Neural crest cell (in vitro differentiated cells): ENCODE data around the gene FCMR. TPM values are rescaled to one million over a fixed set of nuclear protein-coding genes. Genes with fewer than 3 reads are reported as not detected.

Experiments used
- DNase-seq: peaks from one replicate; pipeline ENCODE4 v3.0.0; 2021; ENCODE audit warnings: low read depth, mixed read lengths, low spot score
- H3K27ac Mint-ChIP-seq: one replicate; pipeline ENCODE4 v1.8.0; 2021; ENCODE audit warnings: mild to moderate bottlenecking, mixed read lengths; ENCODE audit not compliant: unreplicated experiment
- H3K27me3 Mint-ChIP-seq: 2 replicates; pipeline ENCODE4 v1.8.0; 2021; ENCODE audit warnings: low read depth, mild to moderate bottlenecking, mixed read lengths
- H3K36me3 Mint-ChIP-seq: 2 replicates; pipeline ENCODE4 v1.8.0; 2021; ENCODE audit warnings: low read depth, mild to moderate bottlenecking, mixed read lengths
- H3K4me1 Mint-ChIP-seq: 2 replicates; pipeline ENCODE4 v1.8.0; 2021; ENCODE audit warnings: mixed read lengths
- H3K4me3 Mint-ChIP-seq: one replicate; pipeline ENCODE4 v1.8.0; 2021; ENCODE audit warnings: mild to moderate bottlenecking, mixed read lengths
- H3K9me3 Mint-ChIP-seq: 2 replicates; pipeline ENCODE4 v1.8.0; 2021; ENCODE audit warnings: mixed read lengths
- total RNA-seq: library from RNA; stranded (reverse); gene quantifications from 2 replicates; pipeline ENCODE4 v1.2.1, GENCODE V29; 2021
- TF ChIP-seq, protein P1 (sequence below): fragments of 200-600 bp; sonication (generic); conservative IDR thresholded peaks from 2 replicates; pipeline ENCODE4 v1.5.0; 2021; ENCODE audit warnings: antibody characterized with exemption, mild to moderate bottlenecking

FCMR gene
- total RNA-seq, 1 donor from 2014 or later, result not detected

GRCh38 chr1:206880314-206880713, 41.4 kb downstream of the FCMR start:
- no peak overlapping the region for H3K27ac Mint-ChIP-seq
- peaks cover 12% of the 10 kb centered on the region for H3K27me3 Mint-ChIP-seq
- no peak for DNase-seq
- peaks cover 13% of the 10 kb centered on the region for H3K9me3 Mint-ChIP-seq
- H3K4me3 Mint-ChIP-seq, result no peak overlapping the region
- TF ChIP-seq, protein P1, sequence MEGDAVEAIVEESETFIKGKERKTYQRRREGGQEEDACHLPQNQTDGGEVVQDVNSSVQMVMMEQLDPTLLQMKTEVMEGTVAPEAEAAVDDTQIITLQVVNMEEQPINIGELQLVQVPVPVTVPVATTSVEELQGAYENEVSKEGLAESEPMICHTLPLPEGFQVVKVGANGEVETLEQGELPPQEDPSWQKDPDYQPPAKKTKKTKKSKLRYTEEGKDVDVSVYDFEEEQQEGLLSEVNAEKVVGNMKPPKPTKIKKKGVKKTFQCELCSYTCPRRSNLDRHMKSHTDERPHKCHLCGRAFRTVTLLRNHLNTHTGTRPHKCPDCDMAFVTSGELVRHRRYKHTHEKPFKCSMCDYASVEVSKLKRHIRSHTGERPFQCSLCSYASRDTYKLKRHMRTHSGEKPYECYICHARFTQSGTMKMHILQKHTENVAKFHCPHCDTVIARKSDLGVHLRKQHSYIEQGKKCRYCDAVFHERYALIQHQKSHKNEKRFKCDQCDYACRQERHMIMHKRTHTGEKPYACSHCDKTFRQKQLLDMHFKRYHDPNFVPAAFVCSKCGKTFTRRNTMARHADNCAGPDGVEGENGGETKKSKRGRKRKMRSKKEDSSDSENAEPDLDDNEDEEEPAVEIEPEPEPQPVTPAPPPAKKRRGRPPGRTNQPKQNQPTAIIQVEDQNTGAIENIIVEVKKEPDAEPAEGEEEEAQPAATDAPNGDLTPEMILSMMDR, result no peak
- H3K4me1 Mint-ChIP-seq, result no peaks in the 10 kb centered on the region
- H3K36me3 Mint-ChIP-seq, result peaks cover 5% of the 10 kb centered on the region

DNA sequence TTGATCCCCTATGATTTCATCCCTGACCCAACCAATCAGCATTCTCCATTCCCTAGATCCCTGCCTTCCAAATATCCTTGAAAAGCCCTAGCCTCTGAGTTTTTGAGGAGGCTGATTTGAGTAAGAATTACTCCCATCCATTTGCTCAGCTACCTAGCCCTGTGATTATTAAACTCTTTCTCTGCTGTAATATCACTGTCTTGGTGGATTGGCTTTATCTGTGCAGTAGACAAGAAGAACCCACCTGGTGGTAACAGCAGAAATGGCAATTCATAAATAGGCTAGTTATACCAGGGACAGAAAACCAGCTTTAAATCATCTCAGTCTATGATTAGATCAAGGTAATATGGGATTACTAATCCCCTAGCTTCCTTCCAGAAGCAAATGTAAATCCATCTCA, 43.3 kb downstream of the FCMR start:
- H3K4me3 Mint-ChIP-seq, result no peak overlapping the region
- peaks cover 13% of the 10 kb centered on the region for H3K9me3 Mint-ChIP-seq
- H3K4me1 Mint-ChIP-seq, result no peaks in the 10 kb centered on the region
- peaks cover 10% of the 10 kb centered on the region for H3K27me3 Mint-ChIP-seq
- DNase-seq, result no peak
- H3K27ac Mint-ChIP-seq, result no peak overlapping the region
- TF ChIP-seq, protein P1, result peak; percentile 20
- peaks cover 5% of the 10 kb centered on the region for H3K36me3 Mint-ChIP-seq

GRCh38 chr1:206875752-206876377, 45.9 kb downstream of the FCMR start:
- no peaks in the 10 kb centered on the region for H3K4me1 Mint-ChIP-seq
- H3K4me3 Mint-ChIP-seq, result no peak overlapping the region

GRCh38 chr1:206873603-206874188, 48.0 kb downstream of the FCMR start:
- H3K9me3 Mint-ChIP-seq, result peaks cover 9% of the 10 kb centered on the region
- peaks cover 14% of the 10 kb centered on the region for H3K27me3 Mint-ChIP-seq
- no peaks in the 10 kb centered on the region for H3K4me1 Mint-ChIP-seq
- no peak overlapping the region for H3K27ac Mint-ChIP-seq
- DNase-seq, result no peak
- no peak overlapping the region for H3K4me3 Mint-ChIP-seq
- H3K36me3 Mint-ChIP-seq, result peaks cover 5% of the 10 kb centered on the region
- TF ChIP-seq, protein P1, result no peak

More at GRCh38 chr1:206875752-206876377, 45.9 kb downstream of the FCMR start:
- no peak for DNase-seq
- TF ChIP-seq, protein P1, result no peak
- Mint-ChIP-seq H3K36me3 (peaks cover 5% of the 10 kb centered on the region), H3K9me3 (peaks cover 13% of the 10 kb centered on the region), H3K27me3 (peaks cover 2% of the 10 kb centered on the region), H3K27ac (no peak overlapping the region)

DNA sequence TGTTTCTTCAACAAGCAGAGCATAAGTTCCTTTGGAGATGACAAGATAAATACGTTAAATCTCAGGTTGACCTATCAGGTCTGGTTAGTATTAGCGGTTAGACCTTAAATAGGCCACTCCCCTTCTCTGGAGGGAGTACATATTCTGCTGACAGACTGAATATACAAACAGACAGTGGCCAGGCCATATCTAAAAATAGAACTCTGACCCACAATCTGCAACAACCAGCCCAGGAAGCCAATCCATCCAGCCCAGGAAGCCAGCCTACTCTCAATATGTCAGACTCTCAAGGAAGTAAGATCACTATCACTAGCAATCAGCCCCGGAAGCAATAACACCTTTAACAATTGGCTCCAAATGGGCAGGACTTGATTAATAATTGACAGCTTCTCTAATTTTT, 49.6 kb downstream of the FCMR start:
- no peak overlapping the region for H3K27ac Mint-ChIP-seq
- DNase-seq, result no peak
- peaks cover 3% of the 10 kb centered on the region for H3K9me3 Mint-ChIP-seq
- H3K36me3 Mint-ChIP-seq, result no peaks in the 10 kb centered on the region
- no peaks in the 10 kb centered on the region for H3K4me1 Mint-ChIP-seq
- no peak overlapping the region for H3K4me3 Mint-ChIP-seq
- H3K27me3 Mint-ChIP-seq, result peaks cover 28% of the 10 kb centered on the region
- TF ChIP-seq, protein P1, result no peak
